RWPE1 (cell line): ENCODE results near the gene FLAD1.

Source experiments
- CTCF ChIA-PET: fragments of 350-600 bp; sonication (Branson Sonifier 250); formaldehyde crosslinking; extraction: SDS; loops from one replicate; lab custom pipeline; 2021; lab: Yijun Ruan, JAX
- POLR2A ChIA-PET: fragments of 400-600 bp; formaldehyde crosslinking; extraction: SDS; loops from one replicate; lab custom pipeline; 2020; ENCODE audit warnings: antibody characterized with exemption; ENCODE audit not compliant: low non-redundant PET; lab: Yijun Ruan, JAX
- DNase-seq: peaks from one replicate; pipeline ENCODE4 v3.0.0; 2012; ENCODE audit warnings: low spot score
- H3K27ac ChIP-seq: fragments of 450-650 bp; 2 replicates; pipeline ENCODE4 v1.5.1; 2017
- CTCF ChIP-seq: fragments of 450-650 bp; conservative IDR thresholded peaks from 2 replicates; pipeline ENCODE4 v1.5.1; 2017; ENCODE audit warnings: low read depth, mild to moderate bottlenecking

Gene FLAD1

GRCh38 chr1:155001425-155001674, 18.2 kb downstream of the FLAD1 start:
- ChIA-PET POLR2A (interaction anchor here (0.6 to 0.7 kb wide), 2 partner anchors 28 to 30 kb away, joined by 3 to 4 read pairs; partner anchors contain the start of gene SHC1), CTCF (interaction anchor here (0.5 to 0.9 kb wide), 2 partner anchors 16 to 173 kb away, joined by 3 read pairs; no protein-coding TSS in a partner anchor)
- peak overlapping the region; percentile 100 for H3K27ac ChIP-seq
- no peak for DNase-seq
- no peak for TF ChIP-seq CTCF

GRCh38 chr1:155001675-155002463, 18.7 kb downstream of the FLAD1 start:
- CTCF ChIA-PET: interaction anchor here (0.8 to 3.2 kb wide), 3 partner anchors 15 to 49 kb away, joined by 3 to 26 read pairs (median 4); partner anchors contain the start of gene ADAM15
- peak; percentile 69 for TF ChIP-seq CTCF
- H3K27ac ChIP-seq: peak overlapping the region; percentile 100
- DNase-seq: peak; percentile 99
- POLR2A ChIA-PET: interaction anchor here (0.7 kb wide), 1 partner anchor 31 kb away, joined by 4 read pairs; the partner anchor contains the start of gene SHC1

- POLR2A ChIA-PET: no interaction called here
- CTCF ChIA-PET: interaction anchor here (0.6 to 3.2 kb wide), 3 partner anchors 14 to 48 kb away, joined by 3 to 26 read pairs (median 4); partner anchors contain the start of genes ADAM15 and FLAD1
- TF ChIP-seq CTCF: no peak
- H3K27ac ChIP-seq: peak within 1 kb of the TSS; percentile 100
- DNase-seq: peak; percentile 88
Observed at GRCh38 chr1:155002464-155003226, 19.5 kb downstream of the FLAD1 start, which contains the start of gene ZBTB7B. ZBTB7B (plus strand) TSS chr1:155002802; CDS start chr1:155014661, 11,859 bp downstream.

GRCh38 chr1:155003227-155003765, 20.2 kb downstream of the FLAD1 start:
- CTCF ChIA-PET: interaction anchor here (0.6 to 3.2 kb wide), 4 partner anchors 9 to 88 kb away, joined by 3 to 26 read pairs (median 4); partner anchors contain the start of gene FLAD1
- no peak for DNase-seq
- no peak for TF ChIP-seq CTCF
- POLR2A ChIA-PET: no interaction called here
- peak overlapping the region; percentile 100 for H3K27ac ChIP-seq

- ChIA-PET POLR2A (interaction anchor here (0.6 to 1.0 kb wide), 3 partner anchors 30 to 192 kb away, joined by 3 to 12 read pairs (median 3); partner anchors contain the start of gene CKS1B), CTCF (interaction anchor here (0.6 to 3.2 kb wide), 5 partner anchors 9 to 446 kb away, joined by 3 to 26 read pairs (median 3); partner anchors contain the start of gene FLAD1)
- DNase-seq: no peak
- TF ChIP-seq CTCF: no peak
- H3K27ac ChIP-seq: peak overlapping the region; percentile 100
Observed at GRCh38 chr1:155003766-155004351, 20.7 kb downstream of the FLAD1 start.
